Esophagus (tissue), 2 donors: ENCODE results near the gene TUBG1. TPM values are rescaled to one million over a fixed set of nuclear protein-coding genes. Genes with fewer than 3 reads are reported as not detected.

Experiments used
- H3K27ac ChIP-seq, 2 donors: one replicate each; pipeline ENCODE4 v1.5.1; 2013; ENCODE audit warnings: low read depth in 2 of 2, mild to moderate bottlenecking in 2 of 2, inconsistent platforms in 1 of 2, low read length in 1 of 2, moderate library complexity in 1 of 2
- H3K27me3 ChIP-seq, 2 donors: one replicate each; pipeline ENCODE4 v1.6.1; 2013; ENCODE audit warnings: low read length in 2 of 2, control low read depth in 1 of 2, mild to moderate bottlenecking in 1 of 2; ENCODE audit not compliant: insufficient read depth in 2 of 2, control insufficient read depth in 1 of 2
- H3K36me3 ChIP-seq, 2 donors: one replicate each; pipeline ENCODE4 v1.6.1; 2013; ENCODE audit warnings: low read length in 1 of 2; ENCODE audit not compliant: control insufficient read depth in 2 of 2, insufficient read depth in 2 of 2
- H3K4me1 ChIP-seq, 2 donors: one replicate each; pipeline ENCODE4 v1.6.1; 2013; ENCODE audit warnings: low read length in 1 of 2; ENCODE audit not compliant: control insufficient read depth in 2 of 2, insufficient read depth in 2 of 2
- H3K4me3 ChIP-seq, 2 donors: one replicate each; pipeline ENCODE4 v1.5.1; 2013; ENCODE audit warnings: low read length in 2 of 2, mild to moderate bottlenecking in 2 of 2, low read depth in 1 of 2, moderate library complexity in 1 of 2
- H3K9me3 ChIP-seq, 2 donors: one replicate each; pipeline ENCODE4 v1.6.1; 2013; ENCODE audit warnings: mild to moderate bottlenecking in 2 of 2, low read depth in 1 of 2, low read length in 1 of 2, moderate library complexity in 1 of 2; ENCODE audit not compliant: control insufficient read depth in 2 of 2, insufficient read depth in 1 of 2
- WGBS, 2 donors: extraction: QIAGEN DNeasy Blood & Tissue Kit; methylation state at CpG; one replicate each; pipeline ENCODE4 v1.1.7; 2013; 5-methylcytosine and 5-hydroxymethylcytosine counted together
- polyA plus RNA-seq, 2 donors: library from polyadenylated mRNA; stranded (reverse); fragments of 200-250 nt; gene quantifications; one replicate each; pipeline ENCODE4 v1.2.3, GENCODE V29; 2013
- donor health status: healthy with polysubstance abuse.
- donor health status: Bipolar disorder and iron deficiency.

TUBG1 gene
- polyA plus RNA-seq, 2 donors: 27.2 to 49.9 TPM

DNA sequence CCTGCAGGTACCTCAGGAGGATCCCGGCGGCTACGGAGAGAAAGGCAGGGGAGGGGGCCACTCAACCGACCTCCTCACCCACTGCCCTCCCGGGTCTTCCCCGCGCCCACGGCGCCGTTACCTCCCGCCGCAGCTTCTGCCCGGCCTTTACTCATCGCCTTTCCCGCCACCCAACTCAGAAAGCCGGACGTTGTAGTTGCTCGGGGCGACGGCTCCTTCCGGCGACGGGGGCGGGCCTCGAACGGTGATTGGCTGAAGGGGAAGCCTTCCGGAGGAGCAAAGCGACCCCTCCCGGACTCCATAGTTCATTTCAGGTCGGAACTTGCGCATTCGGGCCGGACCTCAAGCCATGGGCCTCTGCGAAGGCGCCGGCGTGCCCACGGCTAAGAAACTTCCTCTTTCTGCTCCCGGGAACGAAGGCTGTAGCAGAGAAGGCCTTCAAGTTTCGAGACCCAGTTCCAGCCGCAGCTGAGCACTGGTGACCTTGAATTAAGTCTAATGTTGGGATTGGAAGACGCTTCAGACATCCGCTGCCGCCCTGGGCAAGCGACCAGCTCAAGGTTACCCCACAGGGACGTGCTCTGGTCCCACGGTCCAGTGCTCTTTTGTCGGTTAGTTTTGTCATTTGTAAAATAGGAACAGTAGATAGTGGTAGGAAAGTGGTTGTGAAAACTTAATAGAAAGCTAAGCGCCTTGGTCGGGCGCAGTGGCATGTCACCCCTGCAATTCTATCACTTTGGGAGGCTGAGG is 31.8 kb upstream of the TUBG1 start, which contains the start of gene PSMC3IP:
Gene PSMC3IP (minus strand): TSS at position 198 of the 750 bp plus-strand sequence. CDS start 43 bp downstream, at position 155.
- peak within 1 kb of the TSS; percentile 66 to 96 for H3K27ac ChIP-seq
- 1% methylated on average over 51 to 52 of the region's 52 CpGs for WGBS, 2 donors
- H3K4me1 ChIP-seq: no peaks in the 10 kb centered on the region
- peak within 1 kb of the TSS; percentile 53 to 82 for H3K4me3 ChIP-seq
- peaks cover 27 to 31% of the 10 kb centered on the region in 2 donors for H3K36me3 ChIP-seq
- no peaks in the 10 kb centered on the region for H3K27me3 ChIP-seq
- H3K9me3 ChIP-seq: no peaks in the 10 kb centered on the region

DNA sequence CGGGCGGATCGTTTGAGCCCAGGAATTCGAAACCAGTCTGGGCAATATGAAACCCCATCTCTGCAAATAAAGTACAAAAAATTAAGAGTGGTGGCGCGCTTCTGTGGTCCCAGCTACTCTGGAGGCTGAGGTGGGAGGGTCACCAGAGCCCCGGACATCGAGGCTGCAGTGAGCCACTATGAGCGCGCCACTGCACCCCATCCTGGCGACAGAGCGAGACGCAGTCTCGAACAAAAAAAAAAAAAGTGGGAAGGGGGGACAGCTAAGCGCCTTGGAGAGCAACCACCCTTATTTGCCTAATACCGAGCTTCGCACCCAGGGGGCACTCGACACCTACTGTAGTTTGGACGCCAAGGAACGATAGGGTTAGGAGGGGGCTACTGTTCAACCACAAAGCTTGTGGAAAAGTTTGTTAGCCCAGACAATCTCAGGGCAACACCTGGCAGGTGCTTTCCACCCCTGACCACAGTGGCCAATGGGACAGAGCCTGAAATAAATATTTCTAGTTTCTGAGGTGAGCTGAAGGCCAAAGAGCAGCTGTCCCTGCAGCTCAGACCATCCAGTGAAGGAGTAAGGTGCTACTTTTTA is 31.1 kb upstream of the TUBG1 start:
- Histone ChIP-seq H3K9me3 (no peaks in the 10 kb centered on the region), H3K4me1 (no peaks in the 10 kb centered on the region), H3K4me3 (peak overlapping the region; percentile 53 to 82), H3K36me3 (peaks cover 21 to 27% of the 10 kb centered on the region in 2 donors), H3K27ac (peak overlapping the region; percentile 66 to 96), H3K27me3 (no peaks in the 10 kb centered on the region)
- WGBS, 2 donors: 1% methylated on average over 20 of the region's 20 CpGs

DNA sequence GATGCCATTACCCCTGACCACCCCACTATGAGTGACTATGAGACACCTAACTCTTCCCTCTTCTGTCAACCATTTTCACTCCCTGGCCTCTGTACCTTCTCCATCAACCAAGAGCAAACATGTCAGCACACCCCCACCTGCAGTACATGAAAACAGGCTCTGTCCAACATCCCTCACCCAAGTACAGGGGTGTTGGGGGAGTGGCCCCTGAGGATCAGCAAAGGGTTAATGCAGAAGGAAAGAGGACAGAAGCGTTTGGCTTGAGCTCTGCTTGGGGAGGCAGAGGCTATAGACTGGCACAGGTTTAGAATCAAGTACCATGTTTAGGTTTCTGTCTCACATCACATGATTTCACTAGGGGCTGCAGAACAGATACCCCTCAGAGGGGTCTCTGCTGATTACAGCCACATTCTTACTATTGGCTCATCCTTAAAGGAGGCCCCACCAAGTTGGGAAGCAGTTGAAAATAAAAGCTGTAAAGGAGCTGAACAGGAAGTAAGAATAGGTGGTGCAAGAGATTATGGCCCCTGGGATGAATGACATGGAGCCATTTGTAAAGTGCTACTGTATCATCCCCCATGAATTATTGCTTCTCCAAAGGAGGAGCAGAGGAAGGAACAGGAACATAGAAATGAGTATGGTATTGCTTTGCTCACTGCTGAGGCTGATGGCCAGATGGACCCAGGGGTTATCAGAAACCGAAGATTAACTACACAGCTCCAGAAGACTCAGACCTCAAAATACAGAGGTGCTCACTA is 29.5 kb upstream of the TUBG1 start:
- H3K4me3 ChIP-seq: no peak overlapping the region
- peaks cover 0 to 1% of the 10 kb centered on the region in 2 donors for H3K4me1 ChIP-seq
- WGBS, 2 donors: 51 to 57% methylated on average over 2 of the region's 2 CpGs
- H3K36me3 ChIP-seq: peaks cover 20 to 27% of the 10 kb centered on the region in 2 donors
- no peak overlapping the region for H3K27ac ChIP-seq
- H3K27me3 ChIP-seq: no peaks in the 10 kb centered on the region
- H3K9me3 ChIP-seq: no peaks in the 10 kb centered on the region

DNA sequence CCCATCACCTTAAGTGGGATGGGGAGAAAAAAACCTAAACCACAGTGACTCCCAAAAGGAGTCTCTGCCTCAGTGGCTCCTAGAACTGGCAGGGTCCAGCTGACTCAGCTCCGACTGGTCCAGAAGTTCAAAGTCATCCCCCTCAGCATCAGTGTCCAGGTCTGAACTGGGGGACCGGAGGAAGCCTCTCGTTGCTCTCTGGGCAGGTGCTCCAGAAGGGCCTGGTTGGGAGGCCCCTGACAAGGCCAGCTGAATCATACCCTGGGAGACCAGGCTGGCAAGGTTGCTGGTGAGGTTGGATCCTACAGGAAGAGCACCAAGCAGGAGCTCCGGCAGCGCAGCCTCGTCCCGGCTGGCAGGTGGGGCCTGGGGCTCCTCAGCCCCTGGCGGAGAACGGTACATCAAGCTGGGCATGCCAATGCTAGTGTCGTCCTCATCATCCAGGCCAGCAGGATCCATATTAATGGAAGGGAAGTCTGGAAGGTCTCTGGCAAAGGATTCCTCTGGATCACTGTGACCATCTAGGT is 27.7 kb upstream of the TUBG1 start:
- peaks cover 24 to 27% of the 10 kb centered on the region in 2 donors for H3K36me3 ChIP-seq
- no peak overlapping the region for H3K4me3 ChIP-seq
- no peak overlapping the region for H3K27ac ChIP-seq
- no peaks in the 10 kb centered on the region for H3K27me3 ChIP-seq
- H3K4me1 ChIP-seq: peaks cover 0 to 6% of the 10 kb centered on the region in 2 donors
- 89 to 92% methylated on average over 10 of the region's 10 CpGs for WGBS, 2 donors
- no peaks in the 10 kb centered on the region for H3K9me3 ChIP-seq

DNA sequence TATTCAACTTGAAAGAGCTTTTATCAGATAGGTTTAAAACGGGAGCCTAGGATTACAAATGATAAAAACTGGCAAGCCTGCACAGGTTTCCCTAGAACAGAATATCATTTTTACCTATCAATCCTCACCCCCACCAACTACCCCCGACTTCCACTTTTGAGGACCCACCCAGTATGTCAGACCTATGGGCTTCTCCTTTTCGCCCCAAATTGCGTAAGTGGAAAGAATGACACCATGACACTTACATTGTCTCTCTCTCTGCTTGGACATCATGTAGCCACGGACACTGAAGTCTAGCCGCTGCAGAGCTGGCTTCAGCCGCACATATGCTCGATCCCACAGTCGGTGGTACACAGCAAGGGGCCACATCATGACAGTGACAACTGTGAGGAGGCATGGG is 24.6 kb upstream of the TUBG1 start:
- peaks cover 0 to 6% of the 10 kb centered on the region in 2 donors for H3K4me1 ChIP-seq
- H3K36me3 ChIP-seq: peaks cover 24 to 30% of the 10 kb centered on the region in 2 donors
- H3K4me3 ChIP-seq: no peak overlapping the region
- no peaks in the 10 kb centered on the region for H3K9me3 ChIP-seq
- H3K27ac ChIP-seq: peak overlapping the region; percentile 12 to 87
- H3K27me3 ChIP-seq: no peaks in the 10 kb centered on the region
- 69 to 75% methylated on average over 9 of the region's 9 CpGs for WGBS, 2 donors

DNA sequence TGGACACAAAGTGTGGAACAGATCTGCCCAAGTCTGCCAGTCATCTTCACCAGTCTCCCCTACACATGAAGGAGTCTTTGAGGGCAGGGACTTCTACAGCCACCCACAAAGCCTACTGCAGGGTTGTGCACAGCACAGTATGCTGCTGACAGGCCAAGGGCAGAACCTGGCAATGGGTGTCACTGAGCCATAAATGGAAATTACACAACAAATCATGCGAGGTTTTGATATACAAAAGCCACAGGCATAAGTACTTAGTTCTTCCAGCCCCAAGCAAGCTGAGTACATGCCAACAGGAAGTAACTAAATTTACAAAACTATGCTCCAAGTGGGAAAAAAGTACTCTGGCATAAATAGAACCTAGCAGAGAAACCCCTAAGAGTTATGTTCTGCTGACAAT is 24.1 kb upstream of the TUBG1 start:
- Histone ChIP-seq H3K27me3 (no peaks in the 10 kb centered on the region), H3K4me3 (no peak overlapping the region), H3K4me1 (peaks cover 0 to 6% of the 10 kb centered on the region in 2 donors), H3K9me3 (no peaks in the 10 kb centered on the region), H3K27ac (peak overlapping the region; percentile 72 to 87), H3K36me3 (peaks cover 24 to 29% of the 10 kb centered on the region in 2 donors)
- WGBS, 2 donors: 17 to 24% methylated on average over 1 of the region's 1 CpG

DNA sequence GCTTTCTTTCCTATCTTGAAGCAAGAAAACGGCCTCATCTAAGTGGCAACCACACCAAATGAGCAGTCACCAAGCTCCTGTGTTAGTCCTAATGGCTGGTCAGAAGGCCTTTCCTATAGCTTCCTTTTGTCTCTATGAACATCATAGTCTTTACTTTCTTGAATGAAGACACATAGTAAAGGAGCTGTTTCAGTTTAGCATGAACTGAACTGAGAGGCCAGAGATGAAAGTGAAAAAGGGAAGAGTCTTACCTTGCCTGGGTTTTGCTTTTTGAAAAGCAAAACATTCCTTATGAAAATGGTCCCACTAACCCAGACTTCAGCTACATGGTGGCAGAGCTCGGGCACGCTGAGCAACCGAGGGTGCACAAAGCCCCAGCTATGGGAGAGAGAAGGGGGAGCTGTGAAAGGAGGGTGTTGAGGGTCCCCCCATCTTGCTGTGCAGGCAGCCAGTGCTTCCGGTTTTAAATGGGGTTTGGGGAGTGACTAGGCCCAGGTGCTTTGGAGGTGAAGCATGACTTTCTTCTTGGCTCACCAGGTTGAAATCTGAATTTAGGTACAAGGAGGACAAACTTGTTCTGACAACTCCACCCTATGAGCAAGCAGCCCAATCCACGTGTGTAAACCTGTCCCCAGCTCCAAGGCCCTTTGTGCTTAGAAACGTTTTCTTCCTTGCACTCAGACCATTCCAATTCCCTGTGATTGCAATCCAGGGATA is 22.8 kb upstream of the TUBG1 start:
- Histone ChIP-seq H3K4me1 (peaks cover 0 to 6% of the 10 kb centered on the region in 2 donors), H3K36me3 (peaks cover 19 to 28% of the 10 kb centered on the region in 2 donors), H3K4me3 (no peak overlapping the region), H3K27ac (peak overlapping the region; percentile 81 to 95), H3K27me3 (no peaks in the 10 kb centered on the region), H3K9me3 (no peaks in the 10 kb centered on the region)
- WGBS, 2 donors: 44 to 68% methylated on average over 7 of the region's 7 CpGs

DNA sequence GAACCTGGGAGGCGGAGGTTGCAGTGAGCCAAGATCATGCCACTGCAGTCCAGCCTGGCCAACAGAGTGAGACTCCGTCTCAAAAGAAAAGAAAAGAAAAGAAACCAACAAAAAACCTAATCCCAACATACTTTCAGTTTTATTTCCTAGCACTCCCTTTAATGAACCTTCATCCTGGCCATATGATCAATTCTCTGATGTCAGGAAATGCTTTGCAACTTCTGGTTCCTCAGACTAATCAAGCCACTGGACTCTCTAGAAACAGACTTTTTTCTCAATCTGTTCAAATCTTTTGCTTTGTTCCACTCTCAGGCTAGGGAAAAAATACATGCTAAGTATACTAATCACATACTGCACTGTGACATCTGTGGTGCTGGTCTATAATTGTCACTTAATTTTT is 18.6 kb upstream of the TUBG1 start:
- Histone ChIP-seq H3K27me3 (no peaks in the 10 kb centered on the region), H3K36me3 (peaks cover 0 to 10% of the 10 kb centered on the region in 2 donors), H3K4me3 (no peak overlapping the region), H3K27ac (no peak overlapping the region), H3K9me3 (no peaks in the 10 kb centered on the region), H3K4me1 (no peaks in the 10 kb centered on the region)
- 75 to 81% methylated on average over 2 of the region's 2 CpGs for WGBS, 2 donors

GRCh38 chr17:42591411-42591810 is 18.1 kb upstream of the TUBG1 start:
- Histone ChIP-seq H3K27ac (no peak overlapping the region), H3K4me3 (no peak overlapping the region), H3K9me3 (no peaks in the 10 kb centered on the region), H3K4me1 (no peaks in the 10 kb centered on the region), H3K27me3 (no peaks in the 10 kb centered on the region), H3K36me3 (peaks cover 0 to 10% of the 10 kb centered on the region in 2 donors)
- 91 to 92% methylated on average over 9 of the region's 9 CpGs for WGBS, 2 donors
